CD14-positive monocyte (primary cell): ENCODE data around the gene GPRC5C. TPM values are rescaled to one million over a fixed set of nuclear protein-coding genes. Genes with fewer than 3 reads are reported as not detected.

Source experiments
- DNase-seq, 3 donors: peaks; one replicate each; pipeline ENCODE4 v3.0.0-alpha.2; 2011 to 2022
- H2AFZ ChIP-seq: 2 replicates; pipeline ENCODE4 v1.6.0; 2012; ENCODE audit warnings: mild to moderate bottlenecking, low read depth, low read length, inconsistent platforms; ENCODE audit not compliant: insufficient read depth, poor library complexity, severe bottlenecking
- H3K27ac ChIP-seq, 2 donors: 1 replicate in 1 of 2; 2 replicates in 1 of 2; pipeline ENCODE4 v1.5.1; 2012 to 2013; ENCODE audit warnings: low read length in 2 of 2, control low read depth in 1 of 2, inconsistent platforms in 1 of 2, low read depth in 1 of 2, mild to moderate bottlenecking in 1 of 2
- H3K27me3 ChIP-seq, 2 donors: one replicate each; pipeline versions ENCODE4 v1.6.0 to v1.6.1; 2011 to 2013; ENCODE audit warnings: low read length in 2 of 2; ENCODE audit not compliant: control insufficient read depth in 2 of 2, insufficient read depth in 2 of 2
- H3K36me3 ChIP-seq, 2 donors: replicated peaks in 1 of 2; 1 replicate in 1 of 2; 2 replicates in 1 of 2; pipeline versions ENCODE4 v1.5.1 to v1.6.1; 2012 to 2013; ENCODE audit warnings: low read length in 2 of 2, control low read depth in 1 of 2, inconsistent platforms in 1 of 2, mild to moderate bottlenecking in 1 of 2; ENCODE audit not compliant: insufficient read depth in 2 of 2, control insufficient read depth in 1 of 2
- H3K4me1 ChIP-seq, 2 donors: 1 replicate in 1 of 2; 2 replicates in 1 of 2; pipeline versions ENCODE4 v1.5.1 to v1.6.1; 2012 to 2013; ENCODE audit warnings: low read length in 2 of 2, control low read depth in 1 of 2, inconsistent platforms in 1 of 2, mild to moderate bottlenecking in 1 of 2, moderate library complexity in 1 of 2; ENCODE audit not compliant: insufficient read depth in 2 of 2, control insufficient read depth in 1 of 2
- H3K4me2 ChIP-seq: replicated peaks from 2 replicates; pipeline ENCODE3; 2012; ENCODE audit warnings: low read length, moderate library complexity, mild to moderate bottlenecking; ENCODE audit not compliant: poor library complexity, severe bottlenecking; ENCODE audit errors: extremely low read depth
- H3K4me3 ChIP-seq, 3 experiments: fragments of 200-600 bp in 1 of 3; sonication (generic) in 1 of 3; replicated peaks in 1 of 3; 1 replicate in 2 of 3; 2 replicates in 1 of 3; pipeline ENCODE4 v1.5.1; 2011 to 2013; ENCODE audit warnings: low read length in 3 of 3, mild to moderate bottlenecking in 3 of 3, control low read depth in 2 of 3, low read depth in 2 of 3, inconsistent platforms in 1 of 3, moderate library complexity in 1 of 3
- H3K79me2 ChIP-seq: 2 replicates; pipeline ENCODE4 v1.6.0; 2012; ENCODE audit warnings: mild to moderate bottlenecking, control low read depth, inconsistent platforms, low read length, moderate library complexity; ENCODE audit not compliant: insufficient read depth
- H3K9ac ChIP-seq: 2 replicates; pipeline ENCODE4 v1.6.0; 2017; ENCODE audit warnings: low read length, mild to moderate bottlenecking; ENCODE audit not compliant: insufficient read depth, poor library complexity, severe bottlenecking
- H3K9me3 ChIP-seq, 2 donors: replicated peaks in 1 of 2; 1 replicate in 1 of 2; 2 replicates in 1 of 2; pipeline versions ENCODE4 v1.5.1 to v1.6.1; 2012 to 2013; ENCODE audit warnings: low read length in 2 of 2, control low read depth in 1 of 2; ENCODE audit not compliant: control insufficient read depth in 1 of 2, insufficient read depth in 1 of 2
- H4K20me1 ChIP-seq: 2 replicates; pipeline ENCODE4 v1.6.0; 2012; ENCODE audit warnings: mild to moderate bottlenecking, low read length, control low read depth, moderate library complexity; ENCODE audit not compliant: insufficient read depth
- H3K27ac Mint-ChIP-seq, 7 donors: one replicate each; pipeline ENCODE4 v1.8.0; 2020; ENCODE audit warnings: mild to moderate bottlenecking in 7 of 7, mixed read lengths in 7 of 7, moderate library complexity in 6 of 7, inconsistent platforms in 2 of 7
- H3K27me3 Mint-ChIP-seq, 3 donors: one replicate each; pipeline ENCODE4 v1.8.0; 2021 to 2022; ENCODE audit warnings: low read depth in 3 of 3, mild to moderate bottlenecking in 3 of 3, mixed read lengths in 3 of 3, moderate library complexity in 3 of 3, inconsistent platforms in 1 of 3
- H3K36me3 Mint-ChIP-seq, 2 donors: one replicate each; pipeline ENCODE4 v1.8.0; 2020; ENCODE audit warnings: mixed read lengths in 2 of 2, inconsistent platforms in 1 of 2, mild to moderate bottlenecking in 1 of 2
- H3K4me1 Mint-ChIP-seq: one replicate; pipeline ENCODE4 v1.8.0; 2020; ENCODE audit warnings: mild to moderate bottlenecking, mixed read lengths
- H3K4me3 Mint-ChIP-seq, 2 donors: one replicate each; pipeline ENCODE4 v1.8.0; 2020; ENCODE audit warnings: mild to moderate bottlenecking in 2 of 2, mixed read lengths in 2 of 2, moderate library complexity in 1 of 2
- H3K9me3 Mint-ChIP-seq, 7 donors: one replicate each; pipeline ENCODE4 v1.8.0; 2020 to 2022; ENCODE audit warnings: mixed read lengths in 7 of 7, mild to moderate bottlenecking in 6 of 7, moderate library complexity in 6 of 7, inconsistent platforms in 2 of 7
- WGBS: methylation state at CpG from one replicate; pipeline ENCODE4 v1.1.5; 2013; ENCODE audit warnings: missing lambda C conversion rate; ENCODE audit not compliant: insufficient coverage; 5-methylcytosine and 5-hydroxymethylcytosine counted together
- intact Hi-C, 2 donors: fragments of 100-400 bp; cut with micrococcal nuclease; formaldehyde crosslinking; loops; one replicate each; pipeline versions ENCODE4 v1.15.0 to v1.15.1; 2023
- polyA plus RNA-seq, 3 donors: library from polyadenylated mRNA; depleted of rRNA in 1 of 3; unstranded in 2 of 3; stranded (reverse) in 1 of 3; fragments of 300-500 nt in 2 of 3; fragments of >200 nt in 1 of 3; fragmentation: Illumina TruSeq in 2 of 3; gene quantifications; 1 replicate in 2 of 3; 2 replicates in 1 of 3; pipeline ENCODE4 v1.2.3, GENCODE V29; 2012 to 2021
- TF ChIP-seq, protein P1 (sequence below): fragments of 200-600 bp; IDR thresholded peaks from one replicate; pipeline ENCODE4 v1.8.0; 2022; ENCODE audit warnings: antibody characterized with exemption, mild to moderate bottlenecking

The GPRC5C gene
- polyA plus RNA-seq, 3 donors, result 0.47 to 3.3 (median 1.9) TPM

DNA sequence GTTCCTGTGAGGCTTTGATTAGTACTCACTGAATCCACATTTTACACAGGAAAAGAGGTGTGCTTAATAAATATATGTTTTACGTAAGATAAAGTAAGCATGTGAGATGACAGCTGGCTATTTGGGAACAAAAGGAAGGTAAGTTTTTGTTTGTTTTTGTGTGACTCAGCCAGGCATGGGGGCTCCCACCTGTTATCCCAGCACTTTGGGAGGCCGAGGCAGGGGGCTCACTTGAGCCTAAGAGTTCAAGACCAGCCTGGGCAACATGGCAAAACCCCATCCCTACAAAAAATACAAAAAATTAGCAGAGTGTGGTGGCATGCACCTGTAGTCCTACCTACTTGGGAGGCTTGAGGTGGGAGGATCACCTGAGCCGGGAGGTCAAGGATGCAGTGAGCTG is 46.7 kb upstream of the GPRC5C start:
- Mint-ChIP-seq H3K27me3 (peaks cover 13 to 16% (median 15%) of the 10 kb centered on the region in 3 donors), H3K27ac (no peak overlapping the region)
- DNase-seq, result no peak

DNA sequence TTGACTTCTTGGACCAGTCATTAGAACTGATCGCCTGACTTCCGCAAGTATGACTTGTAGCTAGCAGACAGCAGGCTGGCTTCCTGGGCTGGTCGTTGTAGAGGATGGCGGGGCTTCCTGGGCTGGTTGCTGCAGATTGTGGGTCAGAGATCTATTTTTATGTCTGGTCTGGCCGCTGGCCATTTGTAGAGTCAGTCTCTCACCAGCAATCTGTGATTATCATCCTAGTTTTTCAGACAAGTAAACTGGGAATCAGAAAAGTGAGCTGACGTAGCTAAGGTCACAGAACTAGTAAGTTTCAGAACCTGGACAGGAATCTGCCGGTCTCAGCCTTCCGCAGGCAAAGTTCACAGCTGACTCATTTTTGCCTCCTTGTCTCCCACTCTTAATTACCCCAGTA is 45.5 kb upstream of the GPRC5C start:
- peaks cover 8 to 20% (median 16%) of the 10 kb centered on the region in 3 donors for H3K27me3 Mint-ChIP-seq
- H3K79me2 ChIP-seq, result no peaks in the 10 kb centered on the region
- no peak overlapping the region for H3K9ac ChIP-seq
- DNase-seq, result peak; percentile 15 to 29 (median 27)
- WGBS, result 26% methylated on average over 6 of the region's 8 CpGs
- peaks cover 0 to 5% (median under 1%) of the 10 kb centered on the region in 7 donors for H3K9me3 Mint-ChIP-seq
- H3K4me3 Mint-ChIP-seq, result no peak overlapping the region
- H3K4me2 ChIP-seq, result no peak overlapping the region
- peaks cover 21% of the 10 kb centered on the region for H3K4me1 Mint-ChIP-seq
- no peak overlapping the region for H3K27ac ChIP-seq
- no peaks in the 10 kb centered on the region for H3K9me3 ChIP-seq
- peak overlapping the region in 1 of 7 donors; percentile 65 for H3K27ac Mint-ChIP-seq
- no peak overlapping the region for H2AFZ ChIP-seq
- H3K27me3 ChIP-seq, result no peaks in the 10 kb centered on the region
- TF ChIP-seq, protein P1, sequence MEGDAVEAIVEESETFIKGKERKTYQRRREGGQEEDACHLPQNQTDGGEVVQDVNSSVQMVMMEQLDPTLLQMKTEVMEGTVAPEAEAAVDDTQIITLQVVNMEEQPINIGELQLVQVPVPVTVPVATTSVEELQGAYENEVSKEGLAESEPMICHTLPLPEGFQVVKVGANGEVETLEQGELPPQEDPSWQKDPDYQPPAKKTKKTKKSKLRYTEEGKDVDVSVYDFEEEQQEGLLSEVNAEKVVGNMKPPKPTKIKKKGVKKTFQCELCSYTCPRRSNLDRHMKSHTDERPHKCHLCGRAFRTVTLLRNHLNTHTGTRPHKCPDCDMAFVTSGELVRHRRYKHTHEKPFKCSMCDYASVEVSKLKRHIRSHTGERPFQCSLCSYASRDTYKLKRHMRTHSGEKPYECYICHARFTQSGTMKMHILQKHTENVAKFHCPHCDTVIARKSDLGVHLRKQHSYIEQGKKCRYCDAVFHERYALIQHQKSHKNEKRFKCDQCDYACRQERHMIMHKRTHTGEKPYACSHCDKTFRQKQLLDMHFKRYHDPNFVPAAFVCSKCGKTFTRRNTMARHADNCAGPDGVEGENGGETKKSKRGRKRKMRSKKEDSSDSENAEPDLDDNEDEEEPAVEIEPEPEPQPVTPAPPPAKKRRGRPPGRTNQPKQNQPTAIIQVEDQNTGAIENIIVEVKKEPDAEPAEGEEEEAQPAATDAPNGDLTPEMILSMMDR, result no peak
- H4K20me1 ChIP-seq, result no peaks in the 10 kb centered on the region
- intact Hi-C loops, result loop anchor here in 1 of 2 donors (5.0 kb wide), 1 partner anchor 36 kb away; no protein-coding TSS in a partner anchor
- H3K36me3 ChIP-seq, result no peaks in the 10 kb centered on the region
- H3K4me1 ChIP-seq, result peaks cover 7 to 19% of the 10 kb centered on the region in 2 donors
- no peaks in the 10 kb centered on the region for H3K36me3 Mint-ChIP-seq
- no peak overlapping the region for H3K4me3 ChIP-seq

More for the DNA sequence above, 46.7 kb upstream of the GPRC5C start:
- H3K4me3 Mint-ChIP-seq, result no peak overlapping the region
- peaks cover 16% of the 10 kb centered on the region for H3K4me1 Mint-ChIP-seq
- H4K20me1 ChIP-seq, result no peaks in the 10 kb centered on the region
- H3K27me3 ChIP-seq, result no peaks in the 10 kb centered on the region
- H3K36me3 Mint-ChIP-seq, result no peaks in the 10 kb centered on the region
- intact Hi-C loops, result loop anchor here in 1 of 2 donors (5.0 kb wide), 1 partner anchor 37 kb away; no protein-coding TSS in a partner anchor
- WGBS, result 100% methylated on average over 1 of the region's 3 CpGs
- no peak overlapping the region for H3K4me2 ChIP-seq
- no peaks in the 10 kb centered on the region for H3K36me3 ChIP-seq
- no peaks in the 10 kb centered on the region for H3K9me3 ChIP-seq
- H3K79me2 ChIP-seq, result no peaks in the 10 kb centered on the region
- H3K4me1 ChIP-seq, result peaks cover 5 to 14% of the 10 kb centered on the region in 2 donors
- no peak overlapping the region for H3K27ac ChIP-seq
- no peak overlapping the region for H2AFZ ChIP-seq
- no peak overlapping the region for H3K9ac ChIP-seq
- H3K4me3 ChIP-seq, result no peak overlapping the region
- TF ChIP-seq, protein P1, result no peak
- H3K9me3 Mint-ChIP-seq, result peaks cover 0 to 3% (median 0%) of the 10 kb centered on the region in 7 donors
